Measurements from ENCODE around the gene CAST.

The CAST gene

GRCh38 chr5:96783326-96783725, 121.2 kb downstream of the CAST start:
- Histone ChIP-seq H3K27ac (ENCODE audit: low read depth, low read length) (no peak overlapping the region), H3K36me3 (ENCODE audit: control insufficient read depth, low read length) (peaks cover 83% of the 10 kb centered on the region), H3K4me1 (ENCODE audit: control insufficient read depth, low read length) (no peaks in the 10 kb centered on the region), H3K4me2 (ENCODE audit: low read length) (no peak overlapping the region), H3K79me2 (ENCODE audit: control insufficient read depth, low read length) (no peaks in the 10 kb centered on the region), H3K9me3 (ENCODE audit: control insufficient read depth, insufficient read depth, low read length) (no peaks in the 10 kb centered on the region), H3K27me3 (ENCODE audit: control insufficient read depth, low read length) (no peaks in the 10 kb centered on the region), H3K4me3 (ENCODE audit: low read length) (no peak overlapping the region), H4K20me1 (ENCODE audit: control insufficient read depth, insufficient read depth, low read depth, low read length) (no peaks in the 10 kb centered on the region), H3K9me2 (replicated peaks; ENCODE audit: control insufficient read depth, low read length) (no peaks in the 10 kb centered on the region), H3F3A (ENCODE audit: control insufficient read depth, insufficient read depth) (no peaks in the 10 kb centered on the region)
- no peak for TF ChIP-seq CTCF (IDR thresholded peaks at IDR 0.05; ENCODE audit: low read depth, low read length, poor library complexity, severe bottlenecking)
- TF ChIP-seq EZH2phosphoT487 (IDR thresholded peaks at IDR 0.05; ENCODE audit: borderline replicate concordance, low read length) = no peak

- H3K27me3 ChIP-seq (ENCODE audit: control insufficient read depth, low read length) = no peaks in the 10 kb centered on the region
- no peak overlapping the region for H3K4me2 ChIP-seq (ENCODE audit: low read length)
- H3K9me2 ChIP-seq (replicated peaks; ENCODE audit: control insufficient read depth, low read length) = no peaks in the 10 kb centered on the region
- peaks cover 81% of the 10 kb centered on the region for H3K36me3 ChIP-seq (ENCODE audit: control insufficient read depth, low read length)
- no peaks in the 10 kb centered on the region; the same call in 1 of the 2 replicates for H4K20me1 ChIP-seq (ENCODE audit: control insufficient read depth, insufficient read depth, low read depth, low read length)
- no peak overlapping the region for H3K4me3 ChIP-seq (ENCODE audit: low read length)
- no peaks in the 10 kb centered on the region for H3K9me3 ChIP-seq (ENCODE audit: control insufficient read depth, insufficient read depth, low read length)
- H3K79me2 ChIP-seq (ENCODE audit: control insufficient read depth, low read length) = no peaks in the 10 kb centered on the region
- H3K27ac ChIP-seq (ENCODE audit: low read depth, low read length) = no peak overlapping the region
- H3K4me1 ChIP-seq (ENCODE audit: control insufficient read depth, low read length) = no peaks in the 10 kb centered on the region
- TF ChIP-seq EZH2phosphoT487 (IDR thresholded peaks at IDR 0.05; ENCODE audit: borderline replicate concordance, low read length) = no peak
- no peak for TF ChIP-seq CTCF (IDR thresholded peaks at IDR 0.05; ENCODE audit: low read depth, low read length, poor library complexity, severe bottlenecking)
- H3F3A ChIP-seq (ENCODE audit: control insufficient read depth, insufficient read depth) = no peaks in the 10 kb centered on the region
Measured at GRCh38 chr5:96785326-96786109, 123.3 kb downstream of the CAST start.

- peaks cover 77% of the 10 kb centered on the region for H3K36me3 ChIP-seq (ENCODE audit: control insufficient read depth, low read length)
- TF ChIP-seq EZH2phosphoT487 (IDR thresholded peaks at IDR 0.05; ENCODE audit: borderline replicate concordance, low read length) = no peak
- TF ChIP-seq CTCF (IDR thresholded peaks at IDR 0.05; ENCODE audit: low read depth, low read length, poor library complexity, severe bottlenecking) = no peak
- no peaks in the 10 kb centered on the region for H3K9me3 ChIP-seq (ENCODE audit: control insufficient read depth, insufficient read depth, low read length)
- no peak overlapping the region for H3K4me2 ChIP-seq (ENCODE audit: low read length)
- H3F3A ChIP-seq (ENCODE audit: control insufficient read depth, insufficient read depth) = no peaks in the 10 kb centered on the region
- H3K9me2 ChIP-seq (replicated peaks; ENCODE audit: control insufficient read depth, low read length) = no peaks in the 10 kb centered on the region
- H3K27ac ChIP-seq (ENCODE audit: low read depth, low read length) = no peak overlapping the region
- no peaks in the 10 kb centered on the region for H3K79me2 ChIP-seq (ENCODE audit: control insufficient read depth, low read length)
- H4K20me1 ChIP-seq (ENCODE audit: control insufficient read depth, insufficient read depth, low read depth, low read length) = no peaks in the 10 kb centered on the region; the same call in 1 of the 2 replicates
- no peak overlapping the region for H3K4me3 ChIP-seq (ENCODE audit: low read length)
- no peaks in the 10 kb centered on the region for H3K4me1 ChIP-seq (ENCODE audit: control insufficient read depth, low read length)
- no peaks in the 10 kb centered on the region for H3K27me3 ChIP-seq (ENCODE audit: control insufficient read depth, low read length)
Measured at GRCh38 chr5:96788112-96788749, 126.1 kb downstream of the CAST start.
